ENCODE measurements around the gene HOXA9. TPM values are rescaled to one million over a fixed set of nuclear protein-coding genes. Genes with fewer than 3 reads are reported as not detected.

The HOXA9 gene
- total RNA-seq, 1 experiment from 2014 or later: 6.9 TPM

GRCh38 chr7:27114881-27115220 is 50.5 kb downstream of the HOXA9 start:
- POLR2A ChIA-PET: interaction anchor here (0.6 to 15.3 kb wide), 18 partner anchors 7 to 916 kb away, joined by 3 to 485 read pairs (median 7); partner anchors contain the start of genes CBX3, HOXA1, HOXA5 and HOXA6
- Mint-ChIP-seq H3K4me3 (ENCODE audit: unreplicated experiment) (peak overlapping the region; percentile 80), H3K36me3 (ENCODE audit: insufficient read depth, unreplicated experiment) (peaks cover 27% of the 10 kb centered on the region), H3K27me3 (ENCODE audit: insufficient read depth, unreplicated experiment) (no peaks in the 10 kb centered on the region), H3K9me3 (ENCODE audit: unreplicated experiment) (no peaks in the 10 kb centered on the region), H3K4me1 (ENCODE audit: insufficient read depth, unreplicated experiment) (peaks cover 31% of the 10 kb centered on the region), H3K27ac (ENCODE audit: low read depth, unreplicated experiment) (peak overlapping the region; percentile 90)
- TF ChIP-seq, protein P1, sequence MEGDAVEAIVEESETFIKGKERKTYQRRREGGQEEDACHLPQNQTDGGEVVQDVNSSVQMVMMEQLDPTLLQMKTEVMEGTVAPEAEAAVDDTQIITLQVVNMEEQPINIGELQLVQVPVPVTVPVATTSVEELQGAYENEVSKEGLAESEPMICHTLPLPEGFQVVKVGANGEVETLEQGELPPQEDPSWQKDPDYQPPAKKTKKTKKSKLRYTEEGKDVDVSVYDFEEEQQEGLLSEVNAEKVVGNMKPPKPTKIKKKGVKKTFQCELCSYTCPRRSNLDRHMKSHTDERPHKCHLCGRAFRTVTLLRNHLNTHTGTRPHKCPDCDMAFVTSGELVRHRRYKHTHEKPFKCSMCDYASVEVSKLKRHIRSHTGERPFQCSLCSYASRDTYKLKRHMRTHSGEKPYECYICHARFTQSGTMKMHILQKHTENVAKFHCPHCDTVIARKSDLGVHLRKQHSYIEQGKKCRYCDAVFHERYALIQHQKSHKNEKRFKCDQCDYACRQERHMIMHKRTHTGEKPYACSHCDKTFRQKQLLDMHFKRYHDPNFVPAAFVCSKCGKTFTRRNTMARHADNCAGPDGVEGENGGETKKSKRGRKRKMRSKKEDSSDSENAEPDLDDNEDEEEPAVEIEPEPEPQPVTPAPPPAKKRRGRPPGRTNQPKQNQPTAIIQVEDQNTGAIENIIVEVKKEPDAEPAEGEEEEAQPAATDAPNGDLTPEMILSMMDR (IDR thresholded peaks at IDR 0.05; ENCODE audit: unreplicated experiment): no peak
- CTCF ChIA-PET: interaction anchor here (0.9 to 3.6 kb wide), 13 partner anchors 8 to 260 kb away, joined by 3 to 24 read pairs (median 4); partner anchors contain the start of genes HOXA4 and HOXA5
- no peak for DNase-seq (ENCODE audit: unreplicated experiment)
- no TSS peak for BruUV-seq (replicated peaks)
- intact Hi-C loops (cut with micrococcal nuclease): loop anchor here (1.0 kb wide), 1 partner anchor 15 kb away; the partner anchor contains the start of gene HOXA4

DNA sequence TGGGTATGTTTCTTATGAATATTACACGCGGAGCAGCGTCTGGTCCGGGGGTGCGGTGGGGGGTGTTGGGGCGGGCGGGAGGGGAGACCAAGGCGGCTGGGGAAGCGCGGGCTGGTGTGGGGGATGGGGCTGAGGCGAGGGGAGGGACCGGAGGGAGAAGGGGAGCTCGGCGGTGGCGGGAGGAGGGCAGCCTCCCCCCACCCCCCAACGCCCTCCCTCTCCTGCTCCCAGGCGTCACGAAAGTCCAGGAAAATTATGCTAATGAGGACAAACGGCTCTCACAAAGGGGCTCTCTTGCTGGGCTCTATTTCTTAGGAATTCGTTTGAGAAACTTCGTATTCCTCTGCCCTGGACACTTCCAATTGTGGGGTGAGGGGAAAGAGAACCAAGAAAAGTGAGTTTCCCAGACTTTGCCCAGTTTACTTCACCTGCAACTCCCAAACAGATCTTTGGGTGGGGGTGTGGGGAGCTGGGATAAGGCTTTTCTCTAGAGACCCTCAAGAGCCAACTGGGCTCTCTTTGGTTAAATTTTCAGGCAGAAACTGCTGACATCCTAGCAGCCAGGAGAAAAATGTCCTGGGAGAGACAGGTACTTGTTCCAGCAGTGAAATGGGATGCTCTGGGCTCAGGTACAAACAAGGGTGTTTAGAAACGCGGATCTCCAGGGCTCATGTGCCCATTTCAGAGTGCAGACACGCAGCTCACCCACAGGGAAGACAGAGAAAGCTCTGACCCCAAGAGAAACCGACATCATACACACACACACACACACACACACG is 51.2 kb downstream of the HOXA9 start:
- TF ChIP-seq, protein P1 (IDR thresholded peaks at IDR 0.05; ENCODE audit: unreplicated experiment): no peak
- Mint-ChIP-seq H3K4me1 (ENCODE audit: insufficient read depth, unreplicated experiment) (peaks cover 26% of the 10 kb centered on the region), H3K4me3 (ENCODE audit: unreplicated experiment) (peak overlapping the region; percentile 80), H3K9me3 (ENCODE audit: unreplicated experiment) (no peaks in the 10 kb centered on the region), H3K27me3 (ENCODE audit: insufficient read depth, unreplicated experiment) (no peaks in the 10 kb centered on the region), H3K27ac (ENCODE audit: low read depth, unreplicated experiment) (peak overlapping the region; percentile 90), H3K36me3 (ENCODE audit: insufficient read depth, unreplicated experiment) (peaks cover 21% of the 10 kb centered on the region)
- POLR2A ChIA-PET: interaction anchor here (0.6 to 15.3 kb wide), 20 partner anchors 6 to 915 kb away, joined by 3 to 485 read pairs (median 6); partner anchors contain the start of genes CBX3, HOXA1, HOXA5 and HOXA6
- intact Hi-C loops (cut with micrococcal nuclease): no loop called here
- CTCF ChIA-PET: interaction anchor here (0.6 to 3.6 kb wide), 9 partner anchors 9 to 663 kb away, joined by 3 to 24 read pairs (median 4); partner anchors contain the start of genes HOXA4 and HOXA5
- BruUV-seq (replicated peaks): no TSS peak
- DNase-seq (ENCODE audit: unreplicated experiment): peak; percentile 84

DNA sequence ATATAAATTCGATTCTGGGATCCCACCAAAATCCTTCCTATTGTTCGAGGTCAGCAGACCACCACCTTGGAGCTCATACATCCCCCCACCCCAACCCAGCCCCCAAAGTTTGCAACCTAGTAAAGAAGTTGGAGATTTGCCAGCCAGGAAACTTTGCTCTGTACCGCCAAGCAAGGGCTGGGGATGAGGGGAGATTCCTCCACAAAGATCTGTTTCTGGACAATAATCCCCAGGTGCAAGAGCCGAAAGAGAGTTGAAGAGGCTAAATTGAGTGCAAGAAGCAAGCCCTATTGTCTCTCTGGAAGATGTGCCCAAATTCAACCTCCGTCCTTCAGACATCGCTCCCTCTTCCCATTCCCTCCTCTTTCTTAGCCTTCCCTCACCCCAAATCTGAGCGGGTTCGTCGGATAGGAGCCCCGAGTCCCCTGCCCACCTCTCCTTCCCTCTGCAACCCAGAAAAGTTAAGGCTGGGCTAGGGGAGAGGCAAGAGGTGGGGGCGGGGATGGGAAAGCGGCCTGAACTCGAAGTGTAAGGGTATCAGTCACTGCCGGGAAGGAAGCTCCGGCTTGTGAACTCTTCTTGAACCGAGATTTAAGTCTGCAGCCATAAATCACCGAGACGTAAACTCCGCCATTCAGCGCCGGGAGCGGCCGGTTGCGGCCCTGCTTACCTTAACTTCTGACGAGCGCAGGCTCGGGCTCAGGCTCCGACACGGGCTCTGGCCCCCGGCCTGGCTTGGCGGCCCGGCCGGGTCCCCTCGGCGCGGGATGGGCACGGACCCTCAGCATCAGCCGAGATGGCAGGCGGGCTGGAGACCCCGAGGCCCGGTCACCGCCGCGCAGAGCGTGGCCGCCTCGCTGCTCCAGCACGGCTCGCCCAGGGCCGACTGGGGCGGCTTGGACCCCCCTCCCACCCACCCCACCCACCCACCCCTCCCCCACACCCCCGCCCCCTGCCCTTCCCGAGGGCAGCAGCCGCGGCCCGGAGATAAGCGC is 52.1 kb downstream of the HOXA9 start:
- intact Hi-C loops (cut with micrococcal nuclease): no loop called here
- Mint-ChIP-seq H3K36me3 (ENCODE audit: insufficient read depth, unreplicated experiment) (peaks cover 20% of the 10 kb centered on the region), H3K27me3 (ENCODE audit: insufficient read depth, unreplicated experiment) (no peaks in the 10 kb centered on the region), H3K4me3 (ENCODE audit: unreplicated experiment) (peak overlapping the region; percentile 80), H3K4me1 (ENCODE audit: insufficient read depth, unreplicated experiment) (peaks cover 25% of the 10 kb centered on the region), H3K27ac (ENCODE audit: low read depth, unreplicated experiment) (peak overlapping the region; percentile 90), H3K9me3 (ENCODE audit: unreplicated experiment) (no peaks in the 10 kb centered on the region)
- no TSS peak for BruUV-seq (replicated peaks)
- TF ChIP-seq, protein P1 (IDR thresholded peaks at IDR 0.05; ENCODE audit: unreplicated experiment): no peak
- ChIA-PET POLR2A (interaction anchor here (0.6 to 15.3 kb wide), 18 partner anchors 8 to 914 kb away, joined by 3 to 485 read pairs (median 6); partner anchors contain the start of genes HOXA1, HOXA5 and SKAP2), CTCF (interaction anchor here (0.6 to 2.0 kb wide), 6 partner anchors 14 to 1172 kb away, joined by 3 to 6 read pairs (median 4); no protein-coding TSS in a partner anchor)
- peak; percentile 93 for DNase-seq (ENCODE audit: unreplicated experiment)

Small RNA genes lying within 50 kb of the gene (microRNA-seq; reads per million reads assigned to microRNA genes)
- 1,599 reads per million, percentile 89 among the genes with 10 or more reads in this experiment for gene MIR196B

Other genes with a start within 250 kb of the HOXA9 start
- 5.6 and 7.1 TPM in 2 replicates for gene HOXA1, start 69.5 kb downstream of the HOXA9 start, total RNA-seq (2022)
- gene HOXA2, start 62.9 kb downstream of the HOXA9 start, total RNA-seq (2022): 1.2 and 1.4 TPM in 2 replicates
- gene HOXA4, start 34.8 kb downstream of the HOXA9 start, total RNA-seq (2022): 2.6 and 3.7 TPM in 2 replicates
- gene HOXA5, start 21.9 kb downstream of the HOXA9 start, total RNA-seq (2022): 7.4 and 8.8 TPM in 2 replicates
- gene HOXA6, start 17.8 kb downstream of the HOXA9 start, total RNA-seq (2022): 0.96 and 2.0 TPM in 2 replicates
- gene HOXA3, start 13.0 kb downstream of the HOXA9 start, total RNA-seq (2022): 8.2 and 14.0 TPM in 2 replicates
- 0.29 and 0.44 TPM in 2 replicates for gene HOXA7, start 8.9 kb downstream of the HOXA9 start, total RNA-seq (2022)
- 3.9 and 5.6 TPM in 2 replicates for gene HOXA10, start 8.8 kb upstream of the HOXA9 start, total RNA-seq (2022)
- gene HOXA11, start 19.7 kb upstream of the HOXA9 start, total RNA-seq (2022): 0.29 and 0.84 TPM in 2 replicates
- gene HOXA13, start 34.6 kb upstream of the HOXA9 start, total RNA-seq (2022): not detected in 2 replicates
- not detected in 2 replicates for gene EVX1, start 77.3 kb upstream of the HOXA9 start, total RNA-seq (2022)